OCI-LY7 (cell line): ENCODE data around the gene POM121L2.

Experiments
- CTCF ChIP-seq: fragments of 200-600 bp; sonication (generic); conservative IDR thresholded peaks from 2 replicates; pipeline ENCODE4 v1.5.1; 2014; ENCODE audit warnings: mild to moderate bottlenecking, antibody characterized with exemption, low read length, moderate library complexity, mixed read lengths
- EZH2phosphoT487 ChIP-seq: fragments of 200-600 bp; sonication (generic); IDR thresholded peaks from 2 replicates; pipeline ENCODE4 v1.6.1; 2018; ENCODE audit warnings: low read depth, borderline replicate concordance, mild to moderate bottlenecking, mixed run types, antibody characterized with exemption, low read length, moderate library complexity, mixed read lengths

- TF ChIP-seq CTCF, result no peak
- TF ChIP-seq EZH2phosphoT487, result no peak
These were observed 25.9 kb downstream of the POM121L2 start for GRCh38 chr6:27286141-27286540.
